Stomach (tissue), 4 donors: ENCODE data around the gene GPER1.

Experiments
- EP300 ChIP-seq: sonication (generic); formaldehyde crosslinking; IDR thresholded peaks from one replicate; pipeline ENCODE4 v1.6.1; 2017; ENCODE audit warnings: antibody characterized with exemption
- POLR2A ChIP-seq, 4 donors: fragments of 450-650 bp; IDR thresholded peaks; one replicate each; pipeline ENCODE4 v1.6.1; 2016; ENCODE audit warnings: antibody characterized with exemption in 4 of 4, control low read depth in 2 of 4, mild to moderate bottlenecking in 1 of 4, moderate library complexity in 1 of 4
- TF ChIP-seq, protein P1 (sequence below), 7 experiments: fragments of 450-650 bp in 4 of 7; fragments of 200-600 bp in 3 of 7; sonication (generic) in 3 of 7; IDR thresholded peaks; one replicate each; pipeline ENCODE4 v1.5.1; 2016 to 2019; ENCODE audit warnings: antibody characterized with exemption in 7 of 7, control low read depth in 2 of 7, mild to moderate bottlenecking in 1 of 7

DNA sequence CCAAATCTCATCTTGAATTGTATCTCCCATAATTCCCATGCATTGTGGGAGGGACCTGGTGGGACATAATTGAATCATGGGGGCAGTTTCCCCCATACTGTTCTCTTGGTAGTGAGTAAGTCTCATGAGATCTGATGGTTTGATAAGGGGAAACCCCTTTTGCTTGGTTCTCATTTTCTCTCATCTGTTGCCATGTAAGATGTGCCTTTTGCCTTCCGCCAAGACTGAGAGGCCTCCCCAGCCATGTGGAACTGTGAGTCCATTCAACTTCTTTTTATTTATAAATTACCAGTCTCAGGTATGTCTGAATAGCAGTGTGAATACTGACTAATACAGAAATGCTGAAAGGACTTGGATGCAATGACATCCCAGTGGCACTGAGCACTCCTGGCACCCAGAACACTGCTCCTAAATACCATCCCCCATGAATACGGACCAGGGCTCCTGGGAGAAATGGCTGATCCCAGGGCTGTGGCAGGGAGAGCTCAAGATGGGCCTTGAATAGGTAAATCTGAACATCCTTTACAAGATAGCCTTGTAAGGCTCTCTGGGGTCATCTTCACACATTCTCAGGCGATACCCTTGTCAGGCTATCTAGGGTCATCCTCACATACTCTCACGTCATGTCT is 52.7 kb downstream of the GPER1 start:
- TF ChIP-seq, protein P1, sequence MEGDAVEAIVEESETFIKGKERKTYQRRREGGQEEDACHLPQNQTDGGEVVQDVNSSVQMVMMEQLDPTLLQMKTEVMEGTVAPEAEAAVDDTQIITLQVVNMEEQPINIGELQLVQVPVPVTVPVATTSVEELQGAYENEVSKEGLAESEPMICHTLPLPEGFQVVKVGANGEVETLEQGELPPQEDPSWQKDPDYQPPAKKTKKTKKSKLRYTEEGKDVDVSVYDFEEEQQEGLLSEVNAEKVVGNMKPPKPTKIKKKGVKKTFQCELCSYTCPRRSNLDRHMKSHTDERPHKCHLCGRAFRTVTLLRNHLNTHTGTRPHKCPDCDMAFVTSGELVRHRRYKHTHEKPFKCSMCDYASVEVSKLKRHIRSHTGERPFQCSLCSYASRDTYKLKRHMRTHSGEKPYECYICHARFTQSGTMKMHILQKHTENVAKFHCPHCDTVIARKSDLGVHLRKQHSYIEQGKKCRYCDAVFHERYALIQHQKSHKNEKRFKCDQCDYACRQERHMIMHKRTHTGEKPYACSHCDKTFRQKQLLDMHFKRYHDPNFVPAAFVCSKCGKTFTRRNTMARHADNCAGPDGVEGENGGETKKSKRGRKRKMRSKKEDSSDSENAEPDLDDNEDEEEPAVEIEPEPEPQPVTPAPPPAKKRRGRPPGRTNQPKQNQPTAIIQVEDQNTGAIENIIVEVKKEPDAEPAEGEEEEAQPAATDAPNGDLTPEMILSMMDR (IDR thresholded peaks at IDR 0.05) = no peak
- TF ChIP-seq EP300 (no peak), POLR2A (IDR thresholded peaks at IDR 0.05) (no peak)
